K562 (cell line): ENCODE data around the gene TAS2R43. TPM values are rescaled to one million over a fixed set of nuclear protein-coding genes. Genes with fewer than 3 reads are reported as not detected.

Experiments used
- ATAC-seq: fragments of 200-7000 bp; cut with Tn5 transposase; 3 replicates; pipeline ENCODE4 v1.9.1; 2020; ENCODE audit warnings: moderate library complexity
- BruUV-seq: library from RNA; stranded (reverse); fragments of 400-500 nt; replicated peaks from 2 replicates; lab custom pipeline; 2021; lab: Mats Ljungman, UMichigan
- CTCF ChIA-PET: fragments of 300-600 bp; formaldehyde crosslinking; extraction: SDS; loops from one replicate; lab custom pipeline; 2021; ENCODE audit warnings: low intra/inter-chr PET ratio; lab: Yijun Ruan, JAX
- POLR2A ChIA-PET: fragments of 300-600, 350-650 bp; sonication (Branson Sonifier 250); formaldehyde crosslinking; extraction: SDS; loops from one replicate; lab custom pipeline; 2021; ENCODE audit warnings: antibody characterized with exemption, inconsistent platforms; lab: Yijun Ruan, JAX
- DNase-seq, 4 experiments: peaks; one replicate each; pipeline versions ENCODE4 v3.0.0 to v3.0.0-alpha.2; 2011 to 2018; ENCODE audit warnings: low spot score in 3 of 4, mixed read lengths in 3 of 4; ENCODE audit errors: extremely low read depth in 1 of 4
- FAIRE-seq: peaks from 2 replicates; lab custom pipeline; 2011; peaks lifted over from hg19 to GRCh38; lab: Jason Lieb, UNC
- H2AFZ ChIP-seq: 2 replicates; pipeline ENCODE4 v1.6.0; 2011; ENCODE audit warnings: low read depth, low read length, control low read depth, inconsistent platforms
- H3K27ac ChIP-seq: fragments of 200-600 bp; 3 replicates; pipeline ENCODE4 v1.8.0; 2011; ENCODE audit warnings: low read depth, mild to moderate bottlenecking, control low read depth, inconsistent platforms, low read length, moderate library complexity, mixed read lengths; ENCODE audit errors: extremely low read depth
- H3K27me3 ChIP-seq, 2 experiments: fragments of 300-600 bp in 1 of 2; 2 replicates in 1 of 2; 3 replicates in 1 of 2; pipeline versions ENCODE4 v1.6.0 to v1.8.0; 2011; ENCODE audit warnings: inconsistent platforms in 2 of 2, low read length in 2 of 2, mild to moderate bottlenecking in 1 of 2, mixed read lengths in 1 of 2, moderate library complexity in 1 of 2; ENCODE audit not compliant: control insufficient read depth in 2 of 2, insufficient read depth in 2 of 2
- H3K36me3 ChIP-seq: fragments of 300-600 bp; 3 replicates; pipeline ENCODE4 v1.8.0; 2011; ENCODE audit warnings: mild to moderate bottlenecking, low read length, inconsistent platforms; ENCODE audit not compliant: control insufficient read depth, insufficient read depth
- H3K4me1 ChIP-seq, 2 experiments: fragments of 200-600 bp in 1 of 2; replicated peaks in 1 of 2; 2 replicates in 1 of 2; 3 replicates in 1 of 2; pipeline versions ENCODE4 v1.5.1 to v1.8.0; 2011; ENCODE audit warnings: inconsistent platforms in 2 of 2, low read length in 2 of 2, mild to moderate bottlenecking in 1 of 2, mixed read lengths in 1 of 2, moderate library complexity in 1 of 2; ENCODE audit not compliant: control insufficient read depth in 2 of 2, insufficient read depth in 2 of 2
- H3K4me2 ChIP-seq: 2 replicates; pipeline ENCODE4 v1.6.1; 2011; ENCODE audit warnings: low read length, control low read depth, inconsistent platforms, mixed read lengths; ENCODE audit not compliant: insufficient read depth
- H3K4me3 ChIP-seq: fragments of 200-600 bp; sonication (generic), shearing (Covaris generic); 2 replicates; pipeline ENCODE4 v1.5.1; 2016; ENCODE audit warnings: control low read depth, inconsistent platforms
- H3K79me2 ChIP-seq: fragments of 200-600 bp; 3 replicates; pipeline ENCODE4 v1.8.0; 2011; ENCODE audit warnings: low read length, inconsistent platforms; ENCODE audit not compliant: control insufficient read depth, insufficient read depth
- H3K9ac ChIP-seq, 2 experiments: 2 replicates each; pipeline versions ENCODE4 v1.6.0 to v1.6.1; 2011; ENCODE audit warnings: low read depth in 2 of 2, low read length in 2 of 2, control low read depth in 1 of 2, inconsistent platforms in 1 of 2, mild to moderate bottlenecking in 1 of 2, mixed read lengths in 1 of 2; ENCODE audit not compliant: insufficient read depth in 1 of 2
- H3K9me1 ChIP-seq: one replicate; pipeline ENCODE4 v1.6.0; 2011; ENCODE audit warnings: inconsistent platforms, mild to moderate bottlenecking, low read length, moderate library complexity; ENCODE audit not compliant: control insufficient read depth, insufficient read depth
- H3K9me3 ChIP-seq: replicated peaks from 2 replicates; pipeline ENCODE4 v1.5.1; 2011; ENCODE audit warnings: low read depth, low read length, inconsistent platforms; ENCODE audit not compliant: control insufficient read depth, insufficient read depth
- H4K20me1 ChIP-seq: replicated peaks from 2 replicates; pipeline ENCODE4 v1.6.1; 2011; ENCODE audit warnings: low read length, inconsistent platforms, mixed read lengths; ENCODE audit not compliant: control insufficient read depth, insufficient read depth
- CHD2 ChIP-seq: IDR thresholded peaks from 2 replicates; pipeline ENCODE4 v1.6.1; 2011; ENCODE audit warnings: low read depth, low read length
- ELK1 ChIP-seq: sonication (generic); formaldehyde crosslinking; IDR thresholded peaks from 2 replicates; pipeline ENCODE4 v1.8.1; 2022; ENCODE audit warnings: missing genetic modification reagents
- ELK3 ChIP-seq: fragments of 450-650 bp; formaldehyde crosslinking; IDR thresholded peaks from 2 replicates; pipeline ENCODE4 v1.4.0; 2020; ENCODE audit warnings: mild to moderate bottlenecking
- KLF16 ChIP-seq: IDR thresholded peaks from 2 replicates; pipeline ENCODE4 v1.6.1; 2016; ENCODE audit warnings: antibody characterized with exemption
- MTF1 ChIP-seq: fragments of 250-450 bp; sonication (Bioruptor Pico); IDR thresholded peaks from 2 replicates; pipeline ENCODE4 v1.9.0; 2021; ENCODE audit warnings: moderate library complexity, mild to moderate bottlenecking, inconsistent platforms, borderline replicate concordance
- PRDM10 ChIP-seq: fragments of 450-650 bp; IDR thresholded peaks from 2 replicates; pipeline ENCODE4 v1.6.1; 2018; ENCODE audit not compliant: partially characterized antibody
- SRSF7 ChIP-seq: fragments of 200-400 bp; formaldehyde crosslinking; optimal IDR thresholded peaks from 2 replicates; pipeline ENCODE3; 2017; ENCODE audit warnings: mild to moderate bottlenecking, low read depth, low read length
- THRA ChIP-seq: fragments of 450-650 bp; IDR thresholded peaks from 2 replicates; pipeline ENCODE4 v1.6.1; 2017; ENCODE audit warnings: mild to moderate bottlenecking, moderate library complexity
- ZFP91 ChIP-seq: sonication (generic); formaldehyde crosslinking; IDR thresholded peaks from 2 replicates; pipeline ENCODE4 v1.8.0; 2022; ENCODE audit warnings: mild to moderate bottlenecking, missing genetic modification reagents
- ZHX1 ChIP-seq: fragments of 150-350 bp; conservative IDR thresholded peaks from 2 replicates; pipeline ENCODE4 v1.6.1; 2014; ENCODE audit warnings: low read length
- ZNF717 ChIP-seq: fragments of 250-450 bp; sonication (Bioruptor Pico); IDR thresholded peaks from 2 replicates; pipeline ENCODE4 v1.5.0; 2021
- WGBS: fragments of 100-300 bp; shearing (Covaris generic); methylation state at CpG from one replicate; pipeline ENCODE4 v1.1.6; 2016; ENCODE audit warnings: low coverage, mixed read lengths; ENCODE audit not compliant: insufficient coverage; ENCODE audit errors: missing lambda C conversion rate; 5-methylcytosine and 5-hydroxymethylcytosine counted together
- in situ Hi-C: fragments of 300-500 bp; cut with MboI; formaldehyde crosslinking; loops from 4 replicates; pipeline ENCODE4 v1.15.0; 2018; ENCODE audit warnings: inconsistent platforms, mixed read lengths
- intact Hi-C: fragments of 100-400 bp; cut with micrococcal nuclease; formaldehyde crosslinking; loops from 2 replicates; pipeline ENCODE4 v1.14.2; 2022
- polyA plus RNA-seq, 8 experiments: library from polyadenylated mRNA; depleted of rRNA in 4 of 8; stranded (reverse) in 5 of 8; unstranded in 3 of 8; fragments of >200 nt; fragmentation: Nextera tagmentation in 2 of 8; fragmentation: Illumina TruSeq in 1 of 8; extraction: Ambion mirVana in 2 of 8; extraction: Trizol in 1 of 8; gene quantifications; 2 replicates each; pipeline versions ENCODE4 v1.2.1 to v1.2.3, GENCODE V29; 2011 to 2014; ENCODE audit warnings: inconsistent platforms in 1 of 8, missing spikeins in 1 of 8
- total RNA-seq, 7 experiments: library from RNA; depleted of rRNA in 6 of 7; stranded (reverse); fragments of >200 nt in 6 of 7; fragmentation: Illumina TruSeq in 2 of 7; extraction: Trizol in 2 of 7; gene quantifications; 2 replicates each; pipeline versions ENCODE4 v1.2.1 to v1.2.3, GENCODE V29; 2011 to 2021; ENCODE audit warnings: low replicate concordance in 1 of 7

The TAS2R43 gene
- total and polyA plus RNA-seq, 9 of the 15 experiments (the other 6 are each of a cell fraction or from before 2014, with no cell fraction given): not detected

- Histone ChIP-seq H3K36me3 (no peaks in the 10 kb centered on the region), H3K9ac (no peak overlapping the region), H2AFZ (no peak overlapping the region), H3K27ac (no peak overlapping the region), H3K4me1 (no peaks in the 10 kb centered on the region), H3K9me1 (no peaks in the 10 kb centered on the region), H3K27me3 (no peaks in the 10 kb centered on the region), H3K4me2 (no peak overlapping the region), H3K79me2 (no peaks in the 10 kb centered on the region), H3K9me3 (no peaks in the 10 kb centered on the region), H3K4me3 (no peak overlapping the region), H4K20me1 (no peaks in the 10 kb centered on the region)
- intact Hi-C loops (no loop called here), in situ Hi-C loops (no loop called here)
- ChIA-PET CTCF (no interaction called here), POLR2A (no interaction called here)
- 75% methylated on average over 1 of the region's 2 CpGs for WGBS
- DNase-seq: no peak
- no TSS peak for BruUV-seq
- ATAC-seq: no peak
- FAIRE-seq: no peak
- TF ChIP-seq ZFP91 (no peak), ELK1 (CRISPR knock-in tag) (no peak), THRA (no peak), CHD2 (no peak), ZNF717 (no peak), KLF16 (no peak), MTF1 (CRISPR knock-in tag) (no peak), SRSF7 (no peak), PRDM10 (no peak), ELK3 (CRISPR knock-in tag) (no peak), ZHX1 (no peak)
Observed at GRCh38 chr12:11067514-11067913, 24.6 kb downstream of the TAS2R43 start.
